ENCODE data around the gene SIN3B.

- TF ChIP-seq NFIC (IDR thresholded peaks at IDR 0.05; ENCODE audit: borderline replicate concordance): no peak
- no peak for TF ChIP-seq RFX5 (IDR thresholded peaks at IDR 0.05; ENCODE audit: low read length)
- no peak for TF ChIP-seq CTCF (IDR thresholded peaks at IDR 0.05)
- TF ChIP-seq POLR2AphosphoS5 (IDR thresholded peaks at IDR 0.05; ENCODE audit: low read depth, low read length): no peak
- no peak for TF ChIP-seq FOXM1 (IDR thresholded peaks at IDR 0.05; ENCODE audit: low read depth)
These were observed 81.8 kb downstream of the SIN3B start for GRCh38 chr19:16911046-16911445.

All from SK-N-SH (cell line).